GM23248 (cell line): ENCODE data around the gene TK1. TPM values are rescaled to one million over a fixed set of nuclear protein-coding genes. Genes with fewer than 3 reads are reported as not detected.

Experiments used
- DNase-seq: peaks from one replicate; pipeline ENCODE4 v3.0.0-alpha.2; 2015
- H2AFZ ChIP-seq: fragments of 200-600 bp; sonication (generic); 2 replicates; pipeline ENCODE4 v1.6.1; 2016; ENCODE audit warnings: antibody characterized with exemption
- H3F3A ChIP-seq: fragments of 200-600 bp; sonication (generic); 2 replicates; pipeline ENCODE4 v1.6.1; 2016; ENCODE audit warnings: mild to moderate bottlenecking, antibody characterized with exemption, mixed run types; ENCODE audit not compliant: insufficient read depth
- H3K27ac ChIP-seq: fragments of 200-600 bp; sonication (generic); 2 replicates; pipeline ENCODE4 v1.5.1; 2016; ENCODE audit warnings: mild to moderate bottlenecking
- H3K27me3 ChIP-seq: fragments of 200-600 bp; sonication (generic); replicated peaks from 2 replicates; pipeline ENCODE4 v1.6.1; 2016; ENCODE audit warnings: mild to moderate bottlenecking; ENCODE audit not compliant: insufficient read depth
- H3K36me3 ChIP-seq: fragments of 200-600 bp; sonication (generic); 2 replicates; pipeline ENCODE4 v1.6.1; 2016; ENCODE audit warnings: low read depth, mild to moderate bottlenecking
- H3K4me1 ChIP-seq: fragments of 200-600 bp; sonication (generic); 2 replicates; pipeline ENCODE4 v1.6.1; 2016; ENCODE audit warnings: mild to moderate bottlenecking; ENCODE audit not compliant: insufficient read depth
- H3K4me2 ChIP-seq: fragments of 200-600 bp; sonication (generic); one replicate; pipeline ENCODE4 v1.6.1; 2016; ENCODE audit warnings: mild to moderate bottlenecking; ENCODE audit not compliant: unreplicated experiment
- H3K4me3 ChIP-seq: fragments of 200-600 bp; sonication (generic); 2 replicates; pipeline ENCODE4 v1.5.1; 2016; ENCODE audit warnings: mild to moderate bottlenecking
- H3K79me2 ChIP-seq: fragments of 200-600 bp; sonication (generic); 2 replicates; pipeline ENCODE4 v1.6.1; 2016; ENCODE audit warnings: mild to moderate bottlenecking; ENCODE audit not compliant: insufficient read depth
- H3K9ac ChIP-seq: fragments of 200-600 bp; sonication (generic); 2 replicates; pipeline ENCODE4 v1.6.1; 2016; ENCODE audit warnings: mild to moderate bottlenecking
- H3K9me2 ChIP-seq: fragments of 200-600 bp; sonication (generic); 2 replicates; pipeline ENCODE4 v1.6.1; 2016; ENCODE audit warnings: mixed run types, mild to moderate bottlenecking, moderate library complexity; ENCODE audit not compliant: insufficient read depth
- H3K9me3 ChIP-seq: fragments of 200-600 bp; sonication (generic); one replicate; pipeline ENCODE4 v1.6.1; 2017; ENCODE audit warnings: low read depth
- H4K20me1 ChIP-seq: fragments of 200-600 bp; sonication (generic); 2 replicates; pipeline ENCODE4 v1.6.0; 2016; ENCODE audit not compliant: insufficient read depth
- EZH2 ChIP-seq: fragments of 200-600 bp; sonication (generic); IDR thresholded peaks from 2 replicates; pipeline ENCODE4 v1.6.1; 2018; ENCODE audit warnings: antibody characterized with exemption, mild to moderate bottlenecking; ENCODE audit not compliant: insufficient read depth, poor library complexity, severe bottlenecking
- EZH2phosphoT487 ChIP-seq: fragments of 200-600 bp; sonication (generic); IDR thresholded peaks from 2 replicates; pipeline ENCODE4 v1.6.1; 2018; ENCODE audit warnings: antibody characterized with exemption, moderate library complexity, mild to moderate bottlenecking, low read depth; ENCODE audit not compliant: insufficient read depth
- WGBS, 2 experiments: methylation state at CpG; one replicate each; pipeline ENCODE4 v1.1.6; 2015 to 2017; ENCODE audit warnings: low lambda C conversion rate in 2 of 2, low coverage in 1 of 2; ENCODE audit errors: missing lambda C conversion rate in 2 of 2; 5-methylcytosine and 5-hydroxymethylcytosine counted together
- in situ Hi-C: fragments of 300-500 bp; cut with MboI; formaldehyde crosslinking; loops from 2 replicates; pipeline ENCODE4 v1.15.0; 2020
- polyA plus RNA-seq: library from polyadenylated mRNA; unstranded; fragments of >200 nt; fragmentation: Nextera tagmentation; extraction: Ambion mirVana; gene quantifications from 2 replicates; pipeline ENCODE4 v1.2.1, GENCODE V29; 2016
- total RNA-seq: library from RNA; depleted of rRNA; stranded (reverse); fragments of >200 nt; shearing (Covaris generic); gene quantifications from 2 replicates; pipeline ENCODE4 v1.2.3, GENCODE V29; 2014

TK1 gene
- total and polyA plus RNA-seq, 2 experiments from 2014 or later: 79.4 to 84.5 TPM

DNA sequence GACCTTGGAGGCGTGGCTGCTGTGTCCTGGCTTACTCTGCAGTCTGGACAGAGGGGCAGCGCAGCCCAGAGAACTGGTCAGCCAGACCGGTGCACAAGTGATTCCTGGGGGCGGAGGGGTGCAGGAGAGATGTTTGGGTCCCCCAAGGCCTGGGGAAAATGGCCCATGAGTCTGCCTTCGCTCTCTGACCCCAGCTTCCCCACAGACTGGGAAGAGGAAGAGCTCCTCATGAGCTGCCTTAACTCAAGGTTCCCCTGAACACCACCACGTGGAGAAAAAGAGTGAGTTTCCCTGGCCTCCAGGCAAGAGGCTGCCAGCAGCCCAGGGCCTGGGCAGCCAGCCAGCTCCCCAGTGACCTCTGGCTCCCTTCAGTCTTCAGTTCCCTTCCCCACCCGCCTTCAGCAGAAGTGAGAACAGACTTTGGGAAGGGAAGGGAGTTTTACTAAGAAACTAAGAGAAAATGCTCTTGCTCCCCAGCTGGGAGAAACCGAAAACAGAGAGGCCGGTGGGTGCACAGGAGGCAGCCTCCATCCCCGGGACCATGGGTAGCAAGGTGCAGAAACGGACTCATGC is 42.6 kb downstream of the TK1 start:
- H4K20me1 ChIP-seq: no peaks in the 10 kb centered on the region
- WGBS, 2 experiments: 66 to 69% methylated on average over 10 to 11 of the region's 11 CpGs
- H3K27ac ChIP-seq: no peak overlapping the region
- H3K9ac ChIP-seq: no peak overlapping the region
- H3K9me2 ChIP-seq: no peaks in the 10 kb centered on the region
- DNase-seq: peak; percentile 41
- no peaks in the 10 kb centered on the region for H3K79me2 ChIP-seq
- no peaks in the 10 kb centered on the region for H3K36me3 ChIP-seq
- H3K4me1 ChIP-seq: no peaks in the 10 kb centered on the region
- H3K4me2 ChIP-seq: no peak overlapping the region
- in situ Hi-C loops: no loop called here
- no peak overlapping the region for H3K4me3 ChIP-seq
- no peak for TF ChIP-seq EZH2
- no peak for TF ChIP-seq EZH2phosphoT487
- peaks cover 5% of the 10 kb centered on the region; the same call in 1 of the 2 replicates for H3K27me3 ChIP-seq
- no peaks in the 10 kb centered on the region for H3K9me3 ChIP-seq
- no peaks in the 10 kb centered on the region for H3F3A ChIP-seq
- H2AFZ ChIP-seq: no peak overlapping the region

DNA sequence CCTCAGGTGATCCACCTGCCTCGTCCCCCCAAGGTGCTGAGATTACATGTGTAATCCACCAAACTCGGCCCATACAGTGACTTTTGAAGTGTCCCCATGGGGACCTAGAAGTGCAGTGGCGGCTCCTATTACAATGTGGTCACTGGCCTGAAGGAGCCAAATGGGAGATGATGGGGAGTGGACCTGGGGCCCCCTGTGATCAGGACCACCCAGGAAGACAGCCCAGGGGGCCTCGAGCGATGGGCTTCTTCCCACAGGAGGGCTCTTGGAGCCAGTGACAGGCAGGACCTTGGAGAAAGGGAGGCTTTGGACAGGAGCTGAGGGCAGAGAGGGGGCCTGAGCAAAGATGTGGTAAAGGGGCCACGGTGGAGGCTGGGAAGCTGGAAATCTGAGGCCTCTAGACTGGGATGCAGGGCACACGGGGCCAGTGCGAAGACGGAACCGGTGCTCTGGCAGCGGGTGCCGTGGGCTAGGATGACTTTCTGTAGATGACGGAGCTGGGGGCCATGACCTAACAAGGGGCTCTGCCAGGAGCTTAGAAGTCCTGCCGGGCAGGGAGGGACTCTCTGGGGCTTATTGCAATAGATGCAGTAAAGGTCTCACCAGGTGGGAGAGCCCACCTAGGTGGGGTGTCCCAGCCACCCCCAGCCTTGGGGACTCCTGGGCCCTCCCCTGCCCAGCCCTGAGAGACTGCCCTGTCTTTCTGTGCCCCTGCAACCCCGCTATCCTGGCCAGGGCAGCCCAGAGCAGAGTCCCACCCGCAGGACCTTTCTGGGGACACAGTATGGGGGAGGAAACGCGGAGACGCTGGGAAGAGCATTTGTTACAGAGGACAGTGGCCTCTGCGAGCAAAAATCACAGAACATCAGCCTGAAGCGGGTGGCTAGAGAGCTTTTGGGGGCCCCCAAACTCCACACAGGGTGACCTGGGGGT is 43.4 kb downstream of the TK1 start:
- H3K4me3 ChIP-seq: no peak overlapping the region
- in situ Hi-C loops: no loop called here
- peaks cover 5% of the 10 kb centered on the region; the same call in 1 of the 2 replicates for H3K27me3 ChIP-seq
- TF ChIP-seq EZH2: no peak
- TF ChIP-seq EZH2phosphoT487: no peak
- no peaks in the 10 kb centered on the region for H3K9me3 ChIP-seq
- no peaks in the 10 kb centered on the region for H4K20me1 ChIP-seq
- no peak for DNase-seq
- no peaks in the 10 kb centered on the region for H3K79me2 ChIP-seq
- 89 to 91% methylated on average over 21 of the region's 21 CpGs for WGBS, 2 experiments
- no peak overlapping the region for H2AFZ ChIP-seq
- no peaks in the 10 kb centered on the region for H3K4me1 ChIP-seq
- H3K4me2 ChIP-seq: no peak overlapping the region
- no peaks in the 10 kb centered on the region for H3K36me3 ChIP-seq
- H3K27ac ChIP-seq: no peak overlapping the region
- H3K9ac ChIP-seq: no peak overlapping the region
- H3F3A ChIP-seq: no peaks in the 10 kb centered on the region
- H3K9me2 ChIP-seq: no peaks in the 10 kb centered on the region

DNA sequence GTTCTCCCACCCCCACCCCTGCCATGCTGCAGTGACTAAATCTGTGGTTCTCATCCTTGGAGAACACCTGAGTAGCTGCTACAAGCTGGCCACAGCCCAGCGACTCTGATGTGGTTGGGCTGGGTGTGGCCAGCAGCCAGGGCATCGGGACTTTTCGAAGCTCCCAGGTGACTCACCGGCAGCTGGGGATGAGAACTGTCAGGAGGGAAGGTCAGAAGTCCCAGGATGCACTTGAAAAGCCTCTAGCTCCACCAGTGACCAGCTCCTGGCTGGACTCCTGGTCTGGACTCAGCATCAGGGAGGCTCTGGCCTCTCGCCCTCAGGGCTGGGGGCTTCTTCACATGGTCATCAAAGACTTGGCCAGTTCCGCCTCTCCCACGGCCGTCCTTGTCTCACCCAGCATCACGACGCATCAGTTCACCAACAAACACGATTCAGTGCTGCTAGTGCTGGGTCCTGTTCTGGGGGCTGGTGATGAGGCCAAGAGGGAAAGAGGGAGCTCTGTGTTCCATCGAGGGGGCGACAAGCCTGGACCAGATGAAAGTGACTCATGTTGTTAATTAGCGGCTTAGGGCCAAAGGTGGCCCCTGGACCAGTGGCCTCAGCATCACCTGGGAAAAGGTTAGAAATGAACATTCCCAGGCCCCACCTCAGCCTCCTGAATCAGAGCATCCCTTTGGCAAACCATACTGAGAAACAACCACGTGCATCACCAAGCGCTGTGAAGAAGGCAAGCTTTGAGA is 44.6 kb downstream of the TK1 start:
- Histone ChIP-seq H3K4me2 (no peak overlapping the region), H2AFZ (no peak overlapping the region), H3K4me3 (no peak overlapping the region), H4K20me1 (no peaks in the 10 kb centered on the region), H3K4me1 (no peaks in the 10 kb centered on the region), H3K9me3 (no peaks in the 10 kb centered on the region), H3K36me3 (no peaks in the 10 kb centered on the region), H3K27me3 (no peaks in the 10 kb centered on the region), H3K9ac (no peak overlapping the region), H3K79me2 (no peaks in the 10 kb centered on the region), H3F3A (no peaks in the 10 kb centered on the region), H3K9me2 (no peaks in the 10 kb centered on the region), H3K27ac (no peak overlapping the region)
- peak; percentile 71 for DNase-seq
- TF ChIP-seq EZH2phosphoT487: no peak
- TF ChIP-seq EZH2: no peak
- in situ Hi-C loops: no loop called here
- WGBS, 2 experiments: 57 to 61% methylated on average over 16 of the region's 16 CpGs

DNA sequence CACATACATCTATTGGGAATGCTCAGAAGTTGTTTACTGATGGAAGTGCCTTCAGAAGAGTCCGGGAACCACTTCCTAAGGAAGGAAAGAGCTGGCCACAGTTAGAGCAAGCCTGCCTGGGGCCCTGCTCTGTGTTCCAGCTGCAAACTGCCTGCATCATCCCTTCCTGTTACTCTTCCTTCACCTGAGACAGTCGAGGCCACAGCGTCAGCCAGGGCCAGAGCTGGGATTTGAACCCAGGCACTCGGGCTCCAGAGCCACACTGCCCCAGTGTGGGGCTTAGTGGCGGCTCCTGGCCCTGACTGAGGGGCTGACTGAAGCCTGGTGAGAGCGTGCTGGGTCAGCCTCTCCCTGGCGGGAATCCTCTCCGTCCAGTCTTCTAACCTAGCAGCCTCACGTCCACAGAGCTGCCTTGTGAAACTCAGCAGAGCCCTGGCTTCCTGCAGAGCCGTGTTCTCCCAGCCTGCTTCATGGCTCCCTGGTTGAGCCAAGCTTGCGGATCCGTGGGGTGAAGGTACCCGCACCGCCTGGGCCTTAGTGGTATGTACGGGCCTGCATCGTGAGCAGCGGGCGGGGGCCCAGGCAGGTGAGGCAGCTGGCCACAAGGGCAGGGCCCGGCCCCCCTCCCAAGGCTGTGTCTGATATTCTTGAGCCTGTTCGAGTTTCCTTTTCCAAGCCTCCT is 45.3 kb downstream of the TK1 start:
- H3K9me2 ChIP-seq: no peaks in the 10 kb centered on the region
- H3K4me3 ChIP-seq: no peak overlapping the region
- DNase-seq: no peak
- no peaks in the 10 kb centered on the region for H3K79me2 ChIP-seq
- H3K27ac ChIP-seq: no peak overlapping the region
- H2AFZ ChIP-seq: no peak overlapping the region
- TF ChIP-seq EZH2: no peak
- no peaks in the 10 kb centered on the region for H4K20me1 ChIP-seq
- 79 to 82% methylated on average over 20 of the region's 20 CpGs for WGBS, 2 experiments
- H3K9ac ChIP-seq: no peak overlapping the region
- no peak overlapping the region for H3K4me2 ChIP-seq
- no peaks in the 10 kb centered on the region for H3K4me1 ChIP-seq
- in situ Hi-C loops: no loop called here
- no peaks in the 10 kb centered on the region for H3F3A ChIP-seq
- H3K27me3 ChIP-seq: no peaks in the 10 kb centered on the region
- H3K36me3 ChIP-seq: no peaks in the 10 kb centered on the region
- no peaks in the 10 kb centered on the region for H3K9me3 ChIP-seq
